Kidney capillary endothelial cell (primary cell): ENCODE measurements around the gene MMP14.
"Not testable (repeated sequence)": the region's sequence is repeated elsewhere in the genome, so short reads cannot be mapped to it uniquely, and the experiment has no call there.

ENCODE experiments used
- DNase-seq: peaks from one replicate; pipeline ENCODE4 v3.0.0-alpha.2; 2018; ENCODE audit warnings: low spot score

MMP14 gene

DNA sequence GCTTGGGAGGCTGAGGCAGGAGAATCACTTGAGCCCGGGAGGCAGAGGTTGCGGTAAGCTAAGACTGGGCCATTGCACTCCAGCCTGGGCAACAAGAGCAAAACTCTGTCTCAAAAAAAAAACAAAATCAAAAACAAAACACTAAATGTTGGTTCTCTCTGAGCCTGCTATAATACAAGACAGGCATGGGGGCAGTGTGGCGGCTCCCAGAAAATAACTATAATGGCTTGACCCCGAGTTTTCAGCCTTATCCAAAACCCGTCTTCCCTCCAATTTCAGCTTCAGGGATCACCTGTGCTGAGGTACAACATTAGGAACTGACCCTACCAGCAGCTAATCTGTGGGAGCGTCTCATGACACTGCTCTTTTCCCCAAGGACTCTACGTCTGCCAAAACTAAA is 22.0 kb upstream of the MMP14 start:
- no peak for DNase-seq

DNA sequence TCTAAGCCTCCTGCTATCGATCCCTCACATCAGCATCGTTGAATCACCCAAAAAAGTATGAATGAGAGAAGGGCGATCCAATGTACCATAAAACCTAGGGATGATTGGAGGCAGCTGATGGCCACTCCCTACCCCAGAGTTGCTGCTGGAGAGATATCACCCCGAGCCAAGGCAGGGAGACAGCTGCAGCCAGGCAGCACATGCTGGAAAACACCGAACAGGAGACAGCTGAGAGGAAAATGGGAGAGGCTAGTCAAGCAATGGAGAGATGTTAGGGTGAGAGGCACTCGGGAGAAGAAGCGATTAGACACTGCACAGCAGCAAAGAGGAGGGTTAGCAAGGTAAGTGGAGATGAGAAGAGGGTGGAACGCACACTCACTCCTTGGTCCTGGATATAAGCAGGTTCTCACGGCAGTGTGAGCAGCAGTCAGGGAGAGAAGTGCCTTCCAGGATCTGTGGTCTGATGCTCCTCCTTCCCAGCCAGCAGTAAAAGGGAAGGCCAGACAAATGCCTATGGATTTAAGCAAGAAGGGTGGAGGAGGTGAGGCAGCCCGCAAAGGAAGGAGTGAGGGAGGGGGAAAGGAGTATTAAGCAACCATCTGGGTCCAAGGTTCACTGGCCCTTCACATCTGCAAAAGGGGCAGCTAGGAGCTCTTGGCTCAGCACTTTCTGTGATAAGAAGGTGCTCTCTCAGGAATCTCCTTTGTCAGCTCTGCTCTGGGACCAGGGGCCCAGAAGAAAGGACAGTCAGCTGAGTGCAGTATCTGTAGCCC is 21.3 kb upstream of the MMP14 start, which contains the start of gene SLC7A7:
Gene SLC7A7 (minus strand): TSS at position 495 of the 773 bp plus-strand sequence. CDS start 2,037 bp downstream, outside the sequence.
- DNase-seq, result no peak

DNA sequence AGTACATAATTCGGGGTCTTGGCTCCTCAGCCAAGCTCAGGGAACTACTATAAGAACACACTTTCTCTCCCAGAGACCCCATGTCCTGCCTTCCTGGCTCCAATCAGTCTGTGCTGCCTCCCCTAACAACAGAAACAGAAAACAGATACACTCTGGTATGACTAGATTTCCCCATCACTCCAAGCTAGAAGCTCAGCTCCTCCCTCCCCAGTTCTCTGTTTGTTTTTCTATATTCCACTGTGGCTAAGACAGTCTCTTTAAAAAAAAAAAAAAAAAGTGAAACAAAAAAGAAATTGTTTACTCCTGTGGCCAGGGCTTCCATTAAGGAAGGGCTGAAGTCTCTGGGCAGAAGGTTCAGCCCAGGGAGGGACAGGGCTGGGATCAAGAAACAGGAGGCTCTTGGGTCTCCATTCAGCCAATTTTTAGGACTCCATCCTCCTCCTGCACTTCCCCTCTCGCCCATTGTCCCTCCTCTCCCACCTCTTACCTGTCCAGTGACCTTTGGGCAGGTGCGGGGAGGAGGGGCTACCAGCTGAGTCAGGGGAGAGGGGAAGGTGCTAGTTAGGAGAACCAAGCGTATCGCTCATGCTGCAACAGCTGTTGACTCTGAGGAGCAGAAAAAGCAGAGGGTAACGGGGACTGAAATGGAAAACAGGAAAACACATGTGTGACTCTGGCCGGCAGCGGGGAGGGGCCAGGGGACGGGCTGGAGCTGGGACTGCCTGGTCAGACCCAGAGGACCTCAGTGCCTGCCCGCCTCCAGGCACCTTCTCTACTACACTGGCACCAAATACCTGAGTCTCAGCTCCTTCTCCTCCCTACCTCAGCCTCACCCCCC is 17.0 kb upstream of the MMP14 start:
- peak; percentile 44 for DNase-seq

DNA sequence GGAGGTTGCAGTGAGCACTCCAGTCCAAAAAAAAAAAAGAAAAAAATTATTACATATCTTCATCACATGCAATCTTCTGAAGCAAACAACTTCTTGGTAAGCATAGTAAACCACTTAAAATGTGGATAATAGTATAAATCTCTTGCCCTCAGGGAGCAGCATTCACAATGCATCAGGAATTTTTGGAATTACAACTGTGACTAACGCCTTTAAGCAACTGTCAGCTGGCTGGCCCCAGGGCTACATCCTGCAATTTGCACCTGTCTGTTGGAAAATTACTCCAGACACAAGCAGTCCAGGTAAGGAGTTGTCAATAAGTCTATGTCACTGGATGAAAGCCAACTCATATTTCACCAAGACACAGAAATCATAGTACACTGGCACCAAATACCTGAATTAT is 15.7 kb upstream of the MMP14 start:
- no peak for DNase-seq

DNA sequence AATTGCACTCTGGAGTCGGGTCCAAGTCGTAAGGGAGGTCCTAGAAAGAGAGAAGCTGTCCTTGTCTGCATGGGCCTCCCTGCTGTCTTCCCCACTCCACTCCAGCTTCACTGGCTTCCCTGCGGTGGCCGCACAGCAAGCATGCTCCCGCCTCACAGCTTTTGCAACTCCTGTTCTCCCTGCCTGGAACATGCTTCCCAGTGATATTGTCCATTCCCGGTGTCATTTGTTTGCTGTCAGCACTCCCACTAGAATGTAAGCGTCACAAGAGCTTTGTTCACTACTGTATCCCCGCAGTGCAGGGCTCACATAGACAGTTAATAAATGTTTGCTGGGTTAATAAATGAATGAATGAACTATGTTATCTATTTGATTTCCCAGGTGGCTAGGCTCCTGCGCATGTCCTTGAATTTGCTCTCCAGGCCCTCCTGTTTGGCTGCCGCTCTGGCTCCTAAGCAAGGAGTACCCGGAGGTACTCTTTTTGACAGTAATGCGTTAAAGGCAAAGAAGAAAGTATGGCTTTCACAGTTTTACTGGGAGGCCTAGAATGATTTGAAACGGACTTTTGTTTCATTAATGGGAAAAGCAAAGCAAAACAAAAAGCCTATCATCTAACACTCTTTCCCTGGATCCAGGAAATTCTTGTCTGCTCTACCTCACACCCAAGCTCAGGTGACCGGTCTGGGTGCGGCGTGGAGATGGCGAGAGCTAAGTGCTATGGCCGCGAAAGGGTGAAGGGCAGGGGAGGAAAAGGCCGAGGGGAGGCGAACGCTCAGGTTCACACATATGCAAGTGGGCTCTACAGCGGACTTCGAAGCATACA is 15.0 kb upstream of the MMP14 start:
- DNase-seq, result no peak

DNA sequence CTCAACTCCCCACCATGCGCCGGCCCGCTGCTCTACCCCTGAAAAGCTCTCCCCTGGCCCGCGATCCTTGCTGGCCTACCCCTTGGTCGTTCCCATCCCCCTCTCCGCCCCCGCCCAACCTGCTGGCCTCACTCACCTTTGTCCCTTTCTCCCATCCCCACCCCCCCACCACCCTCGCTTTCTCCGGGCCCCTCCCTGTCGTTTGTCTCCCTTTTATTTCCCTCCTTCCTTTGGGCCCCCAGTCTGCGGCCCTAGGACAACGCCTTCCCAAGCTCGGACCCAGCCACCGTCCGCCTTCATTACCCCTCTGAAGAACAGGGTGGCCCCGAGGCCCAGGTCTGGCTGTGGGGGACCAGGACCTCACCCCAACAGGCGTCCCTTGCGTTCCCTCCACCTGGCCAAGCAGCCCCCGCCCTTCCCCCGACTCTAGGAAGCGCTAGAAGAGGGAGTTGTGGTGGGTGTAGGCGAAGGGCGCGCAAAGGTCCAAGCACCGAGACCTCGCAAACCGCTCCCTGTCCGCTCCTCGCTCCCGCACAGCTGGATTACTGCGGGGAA is 14.3 kb upstream of the MMP14 start:
- DNase-seq, result no peak

DNA sequence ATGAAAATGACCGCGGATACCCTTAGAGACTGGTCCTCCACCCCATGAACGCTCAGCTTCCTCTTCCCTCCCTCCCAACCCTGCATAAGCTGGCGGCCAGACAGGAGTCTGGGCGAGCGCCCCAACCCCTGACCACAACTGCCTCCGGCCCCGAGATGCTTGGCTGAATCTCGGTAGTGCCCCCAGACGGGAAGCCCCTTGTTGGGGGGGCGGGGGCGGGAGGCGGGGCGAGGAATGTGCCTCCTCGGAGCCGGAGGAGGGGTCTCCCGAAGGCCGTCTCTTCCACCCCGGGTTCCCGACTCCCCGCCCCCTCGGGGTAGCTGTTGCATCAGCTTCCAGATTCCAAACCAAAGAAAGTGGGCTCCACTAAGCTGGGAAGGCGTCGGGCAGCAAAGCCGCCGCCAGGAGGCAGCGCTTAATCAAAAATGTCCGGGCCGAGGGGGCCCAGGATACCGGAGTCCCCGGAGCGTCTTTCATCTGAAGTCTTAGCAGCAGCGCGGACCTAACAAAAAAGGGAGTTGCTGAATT is 13.8 kb upstream of the MMP14 start:
- DNase-seq, result peak; percentile 82

DNA sequence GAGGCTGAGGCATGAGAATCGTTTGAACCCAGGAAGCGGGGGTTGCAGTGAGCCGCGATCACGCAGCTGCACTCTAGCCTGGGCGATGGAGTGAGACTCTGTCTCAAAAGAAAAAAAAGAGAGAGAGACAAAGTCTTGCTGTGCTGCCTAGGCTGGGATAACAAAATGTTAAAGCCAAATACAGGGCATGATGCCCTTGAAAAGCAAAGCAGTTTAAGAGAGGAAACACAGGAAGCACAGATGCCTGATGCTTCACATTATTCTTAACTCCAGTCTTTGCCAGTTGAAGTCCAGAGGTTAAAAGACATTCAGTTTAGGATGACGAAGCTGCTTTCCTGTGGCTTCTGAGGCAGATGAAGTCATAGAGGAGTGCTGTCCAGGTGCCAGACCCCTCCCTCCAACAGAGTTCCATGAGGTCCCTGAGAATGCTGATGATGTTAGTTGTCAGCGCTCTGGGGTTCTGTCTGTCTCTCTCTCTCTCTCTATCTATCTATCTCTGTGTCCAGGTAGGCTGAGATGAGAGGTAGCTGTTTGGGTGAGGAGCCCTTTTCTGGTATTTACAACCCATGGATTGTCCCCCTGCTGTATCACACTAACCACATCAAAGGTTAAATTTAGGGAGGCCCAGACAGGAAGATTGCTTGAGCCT is 11.6 kb upstream of the MMP14 start:
- peak; percentile 93 for DNase-seq

DNA sequence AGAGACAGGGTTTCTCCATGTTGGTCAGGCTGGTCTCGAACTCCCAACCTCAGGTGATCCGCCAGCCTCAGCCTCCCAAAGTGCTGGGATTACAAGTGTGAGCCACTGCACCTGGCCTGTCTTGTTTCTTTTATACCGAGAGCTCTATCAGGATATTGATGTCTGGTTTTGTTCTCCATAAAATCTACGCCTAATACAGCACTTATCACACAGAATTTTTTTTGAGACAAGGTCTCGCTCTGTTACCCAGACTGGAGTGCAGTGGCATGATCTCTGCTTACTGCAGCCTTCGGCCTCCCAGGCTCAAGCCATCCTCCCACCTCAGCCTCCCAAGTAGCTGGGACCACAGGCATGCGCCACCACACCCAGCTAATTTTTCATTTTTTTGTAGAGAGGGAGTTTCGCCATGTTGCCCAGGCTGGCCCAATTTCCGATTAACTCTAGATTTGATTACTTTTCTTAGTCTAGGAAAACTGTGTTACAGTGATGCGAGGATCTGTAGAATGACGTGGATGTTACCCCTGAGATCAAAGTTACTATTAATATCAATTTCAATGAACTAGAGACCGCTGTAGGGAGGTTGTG is 7.2 kb upstream of the MMP14 start:
- DNase-seq, result not testable (repeated sequence)

DNA sequence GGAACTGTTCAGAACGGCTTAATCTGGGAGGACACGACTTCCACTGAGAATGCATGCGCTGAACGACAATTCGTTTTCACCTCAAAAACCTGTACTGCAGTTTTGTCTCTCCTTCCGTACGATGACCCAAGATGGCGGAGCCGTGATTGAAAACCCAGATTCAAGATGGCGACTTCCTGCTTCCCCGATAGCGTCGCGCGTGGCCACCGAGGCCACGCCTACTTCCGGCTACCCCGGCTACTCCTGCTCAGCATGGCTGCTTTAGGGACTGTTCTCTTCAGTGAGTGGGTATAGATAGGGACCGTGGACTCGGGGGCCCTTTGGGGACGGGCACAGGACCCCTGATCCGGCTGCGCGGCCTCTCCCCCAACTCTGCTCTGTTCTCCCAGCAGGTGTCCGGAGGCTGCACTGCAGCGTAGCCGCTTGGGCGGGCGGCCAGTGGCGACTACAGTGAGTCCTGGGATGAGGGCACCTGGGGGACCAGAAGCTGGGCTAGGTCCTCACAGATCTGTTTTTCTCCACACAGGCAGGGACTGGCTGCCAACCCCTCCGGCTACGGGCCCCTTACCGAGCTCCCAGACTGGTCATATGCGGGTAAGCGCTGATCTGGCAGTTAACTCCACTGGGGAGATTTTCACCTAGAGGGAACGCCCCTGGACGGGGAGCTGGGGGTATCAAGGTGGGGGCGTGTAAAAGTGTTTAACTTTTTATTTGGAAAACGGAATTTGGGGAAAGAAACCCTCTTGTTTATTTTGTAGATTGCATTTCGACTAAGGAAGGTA is 6.5 kb upstream of the MMP14 start, which contains the start of gene MRPL52:
Gene MRPL52 (plus strand): TSS at position 227 of the 782 bp plus-strand sequence. CDS start 26 bp downstream, at position 253.
- DNase-seq, result peak; percentile 92

DNA sequence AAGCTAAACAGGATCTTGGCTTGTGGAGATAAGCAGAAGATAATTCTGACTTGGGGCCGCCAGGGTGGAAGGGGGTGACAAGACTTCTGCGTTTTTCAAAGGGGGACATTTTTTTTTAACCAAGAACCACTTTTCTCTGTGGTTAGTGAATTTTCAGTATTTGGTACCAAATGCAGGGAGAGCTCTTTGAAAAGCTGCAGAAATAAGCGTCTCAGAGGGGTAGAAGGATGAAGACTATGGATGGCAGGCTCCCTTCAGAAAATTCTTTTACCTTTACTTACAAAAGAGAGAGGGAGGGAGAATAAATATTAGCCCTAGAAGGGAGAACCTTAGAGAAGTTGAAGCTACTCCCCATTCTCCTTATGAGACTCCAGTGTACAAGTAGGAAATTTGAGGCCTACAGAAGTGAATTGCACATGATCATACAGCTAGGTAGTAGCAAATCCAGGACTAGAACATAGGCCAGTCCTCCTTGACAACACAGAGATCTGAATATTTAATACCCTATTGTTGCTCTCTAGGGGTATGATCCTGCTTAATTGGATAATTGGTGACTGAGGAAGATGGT is 5.9 kb upstream of the MMP14 start:
- DNase-seq, result no peak

DNA sequence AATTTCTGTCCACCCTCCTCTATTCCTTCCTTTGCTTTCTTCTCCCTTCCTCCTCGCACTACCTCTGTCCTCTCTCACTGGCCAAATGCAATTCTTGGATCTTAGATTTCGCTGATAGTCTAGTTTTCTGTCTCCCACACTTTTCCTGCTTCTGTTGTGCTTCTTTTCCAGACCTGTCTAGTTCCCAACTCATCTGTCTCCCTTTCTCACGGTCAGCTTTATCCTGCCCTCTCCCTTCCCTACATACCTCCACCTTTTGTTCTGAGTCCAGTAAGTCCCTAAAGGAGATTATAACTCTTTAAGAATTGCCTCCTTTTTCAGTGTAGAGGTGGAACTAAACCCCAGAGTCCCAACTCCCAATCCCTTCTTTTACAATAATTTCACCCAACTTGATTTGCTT is 880 bp upstream of the MMP14 start:
- DNase-seq, result no peak

DNA sequence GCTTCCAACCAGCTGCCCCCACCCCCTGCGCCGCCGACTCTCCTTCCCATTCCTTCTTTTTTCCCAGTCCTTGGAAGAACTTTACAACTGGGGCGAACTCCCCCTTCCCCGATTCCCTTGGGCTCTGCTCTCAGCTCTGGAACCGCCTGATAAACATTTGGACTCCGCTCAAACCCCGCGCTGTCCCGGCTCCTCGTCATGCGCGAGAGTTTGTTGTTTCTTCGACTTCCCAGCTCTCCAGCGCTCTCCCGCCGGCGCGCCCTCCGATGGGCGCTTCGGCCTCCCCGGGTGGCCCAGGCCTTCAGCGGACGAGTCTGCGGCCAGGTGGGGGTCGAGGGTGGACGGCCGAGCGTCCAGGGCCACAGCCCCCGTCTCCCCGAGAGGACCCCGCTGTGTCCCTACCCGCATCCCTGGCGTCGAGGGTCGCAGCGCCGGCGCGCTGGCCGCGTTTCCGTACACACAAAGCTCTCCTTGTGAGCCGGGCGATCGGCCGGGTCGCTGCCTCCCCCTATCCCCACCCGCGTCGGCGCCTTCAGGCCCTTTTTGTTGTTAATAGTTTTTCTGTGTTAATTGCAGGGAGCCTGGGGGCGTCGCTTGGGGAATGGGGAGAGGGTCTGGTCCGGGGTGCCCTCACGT is 847 bp downstream of the MMP14 start:
- DNase-seq, result no peak

DNA sequence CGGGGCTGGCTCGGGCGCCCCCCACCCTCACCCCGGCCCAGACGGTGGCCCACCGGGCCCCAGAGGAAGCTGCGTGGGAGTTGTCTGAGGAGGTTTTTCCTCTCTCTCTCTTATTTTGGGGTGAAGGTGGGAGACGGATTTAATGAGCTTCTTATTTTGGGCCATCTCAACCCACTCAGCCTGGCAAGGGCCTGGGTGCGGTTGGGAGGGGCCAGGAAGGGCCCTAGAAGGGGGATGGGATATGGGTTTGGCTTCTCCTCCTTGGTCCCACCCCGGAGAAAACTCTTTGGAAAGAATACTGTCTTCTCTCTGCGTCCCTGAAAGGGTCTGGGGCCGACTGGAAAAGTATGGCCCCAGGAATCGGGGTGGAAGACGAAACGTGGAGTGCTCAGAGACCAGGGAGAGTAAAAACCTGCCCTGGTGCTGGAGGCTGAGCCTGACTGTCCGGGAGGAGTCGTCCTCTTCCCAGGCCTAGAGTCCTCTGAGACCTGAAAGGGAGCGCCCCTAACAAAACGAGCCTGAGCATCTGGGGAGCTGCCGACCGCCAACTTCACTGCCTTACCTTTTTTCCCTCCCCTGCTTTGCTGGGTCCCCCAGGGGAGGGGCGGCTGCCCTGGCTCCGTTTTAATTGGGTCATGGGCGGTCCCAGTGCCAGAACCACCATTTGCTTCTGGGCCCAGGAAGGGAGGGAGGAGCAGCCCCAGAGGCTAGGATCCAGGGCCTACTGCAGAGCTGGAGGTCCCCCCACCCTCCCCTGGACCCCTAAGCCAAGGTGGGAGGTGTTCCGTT is 1.6 kb downstream of the MMP14 start:
- DNase-seq, result no peak

DNA sequence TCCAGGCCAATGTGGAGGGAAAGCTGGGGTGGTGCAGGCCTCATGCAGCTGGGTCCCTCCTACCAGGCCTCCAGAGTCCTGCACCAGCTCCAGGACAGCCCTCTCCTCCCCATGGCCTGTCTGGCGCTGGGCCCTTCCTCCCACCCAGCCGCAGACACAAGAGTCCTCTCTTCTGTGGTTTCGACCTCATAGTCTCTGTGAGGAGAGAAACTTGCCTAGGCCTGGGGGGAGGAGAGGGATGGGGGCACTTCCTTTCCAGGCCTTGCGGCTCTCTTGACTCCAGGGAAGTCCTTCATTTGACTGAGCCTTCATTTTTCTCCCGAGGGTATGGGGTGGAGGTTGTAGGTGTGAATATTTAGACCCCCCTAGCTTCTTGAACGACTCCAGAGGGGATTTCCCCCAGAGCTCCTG is 2.3 kb downstream of the MMP14 start:
- DNase-seq, result no peak

DNA sequence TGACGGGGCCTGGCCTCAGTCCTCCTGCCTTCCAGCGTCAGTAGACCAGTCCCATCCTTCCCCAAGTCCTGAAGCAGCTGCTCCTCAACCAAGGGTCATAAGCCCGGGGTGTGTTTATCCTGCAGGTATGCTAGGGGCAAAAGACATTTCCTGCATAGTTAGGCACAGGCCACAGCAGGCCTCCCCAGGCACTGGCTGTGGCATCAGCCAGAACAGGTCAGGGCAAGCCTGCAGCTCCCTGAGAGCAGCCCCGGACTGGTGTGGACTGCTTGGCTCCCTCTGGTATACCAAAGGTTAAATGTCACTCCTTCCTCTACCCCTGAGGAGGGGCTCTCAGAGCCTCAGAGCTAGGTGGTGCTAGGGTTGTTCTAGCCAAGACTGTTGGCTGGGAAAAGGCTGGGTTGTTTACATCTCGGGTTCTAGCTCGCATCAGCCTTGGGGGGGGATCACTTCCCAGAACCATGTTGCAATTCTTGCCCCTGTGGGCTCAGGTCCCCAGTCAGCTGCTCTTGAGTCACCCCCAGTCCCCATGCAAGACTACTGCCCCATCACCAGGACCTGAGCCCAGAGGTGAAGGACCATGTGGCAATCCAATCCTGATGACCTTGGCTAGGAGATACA is 2.9 kb downstream of the MMP14 start:
- no peak for DNase-seq

DNA sequence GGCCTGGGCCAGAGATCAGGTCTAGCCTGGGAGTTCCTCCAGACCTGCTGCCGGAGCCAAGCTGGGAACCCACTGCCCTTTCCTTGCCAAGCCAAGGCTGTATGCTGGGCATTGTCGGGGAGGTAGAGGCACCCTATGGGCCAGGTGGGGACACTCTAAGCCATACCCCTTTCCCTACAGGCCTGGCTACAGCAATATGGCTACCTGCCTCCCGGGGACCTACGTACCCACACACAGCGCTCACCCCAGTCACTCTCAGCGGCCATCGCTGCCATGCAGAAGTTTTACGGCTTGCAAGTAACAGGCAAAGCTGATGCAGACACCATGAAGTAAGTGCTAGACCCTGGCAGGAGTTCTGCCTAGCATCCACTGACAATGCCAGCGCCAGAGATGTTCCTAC is 4.9 kb downstream of the MMP14 start:
- no peak for DNase-seq

DNA sequence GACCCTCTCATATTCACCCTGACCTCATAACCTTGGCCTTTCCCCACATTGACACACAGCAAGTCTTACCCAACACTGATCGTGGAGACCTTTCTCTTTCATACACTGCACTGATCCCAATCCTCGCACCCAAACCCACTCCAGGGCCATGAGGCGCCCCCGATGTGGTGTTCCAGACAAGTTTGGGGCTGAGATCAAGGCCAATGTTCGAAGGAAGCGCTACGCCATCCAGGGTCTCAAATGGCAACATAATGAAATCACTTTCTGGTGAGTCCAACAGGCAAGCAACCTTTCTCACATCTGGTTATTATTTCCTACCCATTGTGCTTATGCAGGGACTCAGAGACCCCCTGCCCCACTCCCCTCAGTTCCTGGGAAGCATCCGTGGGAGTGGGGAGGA is 5.4 kb downstream of the MMP14 start:
- DNase-seq, result no peak
